Choroid plexus epithelial cell (primary cell): ENCODE measurements around the gene CNOT1.
"Not testable (repeated sequence)": the region's sequence is repeated elsewhere in the genome, so short reads cannot be mapped to it uniquely, and the experiment has no call there.

Experiments
- DNase-seq: peaks from one replicate; pipeline ENCODE4 v3.0.0-alpha.2; 2010; ENCODE audit warnings: low read depth
- H3K4me3 ChIP-seq: 2 replicates; pipeline ENCODE4 v1.5.1; 2011; ENCODE audit warnings: low read depth, mild to moderate bottlenecking, control low read depth, low read length, moderate library complexity
- CTCF ChIP-seq: conservative IDR thresholded peaks from 2 replicates; pipeline ENCODE4 v1.5.1; 2011; ENCODE audit warnings: low read depth, mild to moderate bottlenecking, control low read depth, inconsistent platforms, low read length, moderate library complexity

The CNOT1 gene

GRCh38 chr16:58661199-58661830, 31.7 kb upstream of the CNOT1 start:
- no peak overlapping the region for H3K4me3 ChIP-seq
- DNase-seq: peak; percentile 94
- peak; percentile 72 for TF ChIP-seq CTCF

- not testable (repeated sequence) for DNase-seq, H3K4me3 ChIP-seq
These were observed 30.3 kb upstream of the CNOT1 start for GRCh38 chr16:58659911-58660310.

GRCh38 chr16:58658796-58659211, 29.2 kb upstream of the CNOT1 start:
- no peak overlapping the region for H3K4me3 ChIP-seq
- DNase-seq: peak; percentile 65
- TF ChIP-seq CTCF: no peak

- DNase-seq: no peak
- no peak overlapping the region for H3K4me3 ChIP-seq
- TF ChIP-seq CTCF: no peak
These were observed 27.3 kb upstream of the CNOT1 start for GRCh38 chr16:58656899-58657298.

GRCh38 chr16:58655215-58655596, 25.6 kb upstream of the CNOT1 start:
- no peak overlapping the region for H3K4me3 ChIP-seq
- no peak for TF ChIP-seq CTCF
- DNase-seq: no peak

- TF ChIP-seq CTCF: no peak
- no peak overlapping the region for H3K4me3 ChIP-seq
- DNase-seq: no peak
These were observed 25.1 kb upstream of the CNOT1 start for GRCh38 chr16:58654560-58655214.

- no peak for TF ChIP-seq CTCF
- DNase-seq: peak; percentile 67
- H3K4me3 ChIP-seq: no peak overlapping the region
These were observed 23.1 kb upstream of the CNOT1 start for GRCh38 chr16:58652741-58653140.
